IPS-18a (cell line): ENCODE results near the gene SRSF12.
"Not testable (repeated sequence)": the region's sequence is repeated elsewhere in the genome, so short reads cannot be mapped to it uniquely, and the experiment has no call there.

Source experiments
- H3K27ac ChIP-seq: one replicate; pipeline ENCODE4 v1.5.1; 2013; ENCODE audit warnings: low read length
- H3K27me3 ChIP-seq: one replicate; pipeline ENCODE4 v1.6.1; 2013; ENCODE audit warnings: mild to moderate bottlenecking, low read length; ENCODE audit not compliant: control insufficient read depth, insufficient read depth
- H3K36me3 ChIP-seq: one replicate; pipeline ENCODE4 v1.6.1; 2013; ENCODE audit warnings: low read depth, low read length; ENCODE audit not compliant: control insufficient read depth
- H3K4me1 ChIP-seq: one replicate; pipeline ENCODE4 v1.6.1; 2013; ENCODE audit warnings: low read depth, low read length; ENCODE audit not compliant: control insufficient read depth
- H3K4me3 ChIP-seq: one replicate; pipeline ENCODE4 v1.5.1; 2013; ENCODE audit warnings: low read length
- H3K9ac ChIP-seq: one replicate; pipeline ENCODE4 v1.6.1; 2013; ENCODE audit warnings: mild to moderate bottlenecking, low read length, moderate library complexity
- H3K9me3 ChIP-seq: one replicate; pipeline ENCODE4 v1.6.1; 2013; ENCODE audit warnings: low read depth, low read length; ENCODE audit not compliant: control insufficient read depth

SRSF12 gene

DNA sequence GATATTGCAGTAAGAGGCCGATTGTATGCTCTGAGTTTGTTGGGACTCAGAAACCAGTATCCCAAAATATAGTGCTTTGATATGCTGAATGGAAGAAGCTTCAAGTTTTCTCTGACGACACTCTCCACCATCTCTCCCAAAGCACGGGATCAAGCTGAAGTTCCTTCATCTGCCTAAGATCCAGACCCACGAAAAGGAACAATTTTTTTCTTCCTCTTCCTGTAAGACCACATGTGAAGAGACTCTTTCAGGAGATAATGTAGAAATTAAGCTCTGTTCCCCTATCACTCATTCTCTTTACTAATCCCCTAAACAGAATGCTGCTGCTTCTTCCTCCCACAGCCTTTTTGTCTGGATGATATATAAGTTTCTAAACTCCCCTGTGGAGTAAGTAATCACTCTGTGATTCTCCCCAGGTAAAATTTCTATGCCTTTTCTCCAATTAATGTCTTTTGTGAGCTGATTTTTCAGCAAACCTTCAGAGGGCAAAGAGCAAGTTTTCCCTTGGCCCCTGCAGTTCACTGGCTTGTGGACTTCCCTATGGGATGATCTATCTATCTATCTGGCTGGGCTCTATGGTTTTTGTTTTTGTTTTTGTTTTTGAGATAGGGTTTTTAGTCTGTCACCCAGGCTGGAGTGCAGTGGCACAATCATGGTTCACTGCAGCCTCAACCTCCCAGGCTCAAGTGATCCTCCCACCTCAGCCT, 50.8 kb downstream of the SRSF12 start:
- no peak overlapping the region for H3K9ac ChIP-seq
- no peaks in the 10 kb centered on the region for H3K4me1 ChIP-seq
- no peaks in the 10 kb centered on the region for H3K27me3 ChIP-seq
- no peaks in the 10 kb centered on the region for H3K9me3 ChIP-seq
- no peak overlapping the region for H3K4me3 ChIP-seq
- H3K36me3 ChIP-seq, result no peaks in the 10 kb centered on the region
- H3K27ac ChIP-seq, result no peak overlapping the region

DNA sequence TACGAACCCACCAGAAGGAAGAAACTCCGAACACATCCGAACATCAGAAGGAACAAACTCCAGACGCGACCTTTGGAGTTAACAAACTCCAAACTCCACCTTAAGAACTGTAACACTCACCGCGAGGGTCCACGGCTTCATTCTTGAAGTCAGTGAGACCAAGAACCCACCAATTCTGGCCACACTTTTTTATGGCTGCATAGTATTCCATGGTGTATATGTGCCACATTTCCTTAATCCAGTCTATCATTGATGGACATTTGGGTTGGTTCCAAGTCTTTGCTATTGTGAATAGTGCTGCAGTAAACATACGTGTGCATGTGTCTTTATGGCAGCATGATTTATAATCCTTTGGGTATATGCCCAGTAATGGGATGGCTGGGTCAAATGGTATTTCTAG, 51.8 kb downstream of the SRSF12 start:
- not testable (repeated sequence) for H3K9me3 ChIP-seq, H3K36me3 ChIP-seq, H3K9ac ChIP-seq, H3K4me1 ChIP-seq, H3K4me3 ChIP-seq, H3K27me3 ChIP-seq, H3K27ac ChIP-seq

DNA sequence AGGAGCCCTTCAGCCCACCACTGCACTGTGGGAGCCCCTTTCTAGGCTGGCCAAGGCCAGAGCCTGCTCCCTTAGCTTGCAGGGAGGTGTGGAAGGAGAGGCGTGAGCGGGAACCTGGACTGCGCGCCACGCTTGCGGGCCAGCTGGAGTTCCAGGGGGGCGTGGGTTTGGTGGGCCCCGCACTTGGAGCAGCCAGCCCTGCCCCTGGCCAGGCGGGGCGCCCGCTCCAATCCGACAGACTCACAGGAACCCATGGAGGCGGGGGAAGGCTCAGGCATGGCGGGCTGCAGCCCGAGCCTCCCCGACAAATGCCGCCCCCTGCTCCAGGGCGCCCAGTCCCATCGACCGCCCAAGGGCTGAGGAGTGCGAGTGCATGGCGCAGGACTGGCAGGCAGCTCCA, 52.9 kb downstream of the SRSF12 start:
- not testable (repeated sequence) for H3K36me3 ChIP-seq, H3K4me3 ChIP-seq

DNA sequence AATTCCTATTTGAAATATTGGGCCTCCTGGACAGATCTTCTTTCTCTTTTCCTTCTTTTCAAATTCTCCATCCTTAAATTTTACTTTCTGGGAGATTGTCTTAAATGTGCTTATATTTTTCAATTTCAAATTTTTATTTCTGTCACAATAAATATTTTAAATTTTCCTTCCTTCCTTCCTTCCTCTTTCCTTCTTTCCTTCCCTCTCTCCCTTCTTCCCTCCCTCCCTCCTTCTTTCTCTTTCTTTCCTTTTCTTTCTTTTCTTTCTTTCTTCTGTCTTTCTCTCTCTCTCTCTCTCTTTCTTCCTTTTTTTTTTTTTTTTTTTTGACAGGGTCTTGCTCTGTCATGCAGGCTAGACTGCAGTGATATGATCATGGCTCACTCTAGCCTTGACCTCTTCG, 54.0 kb downstream of the SRSF12 start:
- Histone ChIP-seq H3K4me3 (no peak overlapping the region), H3K9me3 (no peaks in the 10 kb centered on the region), H3K36me3 (no peaks in the 10 kb centered on the region), H3K4me1 (no peaks in the 10 kb centered on the region), H3K27ac (no peak overlapping the region), H3K27me3 (no peaks in the 10 kb centered on the region), H3K9ac (no peak overlapping the region)

More for the DNA sequence above, 52.9 kb downstream of the SRSF12 start:
- H3K4me1 ChIP-seq, H3K9me3 ChIP-seq, H3K27me3 ChIP-seq, H3K9ac ChIP-seq, H3K27ac ChIP-seq: not testable (repeated sequence)

DNA sequence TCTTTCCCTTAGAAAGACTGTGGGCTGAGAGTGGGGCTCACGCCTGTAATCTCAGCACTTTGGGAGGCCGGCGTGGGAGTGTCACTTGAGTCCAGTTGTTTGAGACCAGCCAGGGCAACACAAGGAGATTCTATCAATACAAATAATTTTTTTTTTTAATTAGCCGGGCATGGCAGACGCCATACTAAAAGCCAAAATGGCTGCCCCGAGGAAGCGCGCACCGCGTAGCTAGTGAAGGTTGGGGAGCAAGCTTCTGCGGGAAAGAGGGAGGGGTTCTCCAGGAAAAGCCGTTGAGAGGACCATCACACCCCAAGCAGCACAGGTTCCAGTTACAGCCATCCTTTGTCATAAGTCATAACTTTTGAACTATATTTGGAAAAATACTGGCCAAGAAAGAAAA, 58.6 kb downstream of the SRSF12 start:
- H3K9ac ChIP-seq, result no peak overlapping the region

DNA sequence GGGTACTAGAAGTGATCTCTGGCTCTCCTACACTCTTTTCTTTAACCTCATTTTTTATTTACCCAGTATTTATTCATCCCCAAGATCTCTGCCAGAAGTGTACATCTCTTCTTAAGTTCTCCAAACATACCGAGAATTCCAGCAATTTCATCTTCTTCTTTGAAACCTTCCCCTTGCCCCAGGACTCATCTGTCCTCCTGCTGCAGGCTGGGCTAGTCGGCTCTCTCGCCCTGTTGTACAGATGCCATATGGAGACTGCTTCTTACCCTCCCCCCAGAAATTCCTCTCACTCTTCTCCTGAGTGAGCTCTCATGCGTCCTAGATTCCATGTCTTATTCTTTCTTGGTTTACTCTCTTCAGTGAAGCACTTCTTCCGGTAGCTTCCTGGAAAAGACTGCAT, 59.2 kb downstream of the SRSF12 start:
- no peaks in the 10 kb centered on the region for H3K36me3 ChIP-seq
- no peaks in the 10 kb centered on the region for H3K9me3 ChIP-seq
- H3K4me1 ChIP-seq, result no peaks in the 10 kb centered on the region

More for the DNA sequence above, 58.6 kb downstream of the SRSF12 start:
- H3K27me3 ChIP-seq, result no peaks in the 10 kb centered on the region
- no peak overlapping the region for H3K4me3 ChIP-seq
- no peak overlapping the region for H3K27ac ChIP-seq
- H3K9me3 ChIP-seq, result no peaks in the 10 kb centered on the region
- no peaks in the 10 kb centered on the region for H3K4me1 ChIP-seq
- H3K36me3 ChIP-seq, result no peaks in the 10 kb centered on the region

DNA sequence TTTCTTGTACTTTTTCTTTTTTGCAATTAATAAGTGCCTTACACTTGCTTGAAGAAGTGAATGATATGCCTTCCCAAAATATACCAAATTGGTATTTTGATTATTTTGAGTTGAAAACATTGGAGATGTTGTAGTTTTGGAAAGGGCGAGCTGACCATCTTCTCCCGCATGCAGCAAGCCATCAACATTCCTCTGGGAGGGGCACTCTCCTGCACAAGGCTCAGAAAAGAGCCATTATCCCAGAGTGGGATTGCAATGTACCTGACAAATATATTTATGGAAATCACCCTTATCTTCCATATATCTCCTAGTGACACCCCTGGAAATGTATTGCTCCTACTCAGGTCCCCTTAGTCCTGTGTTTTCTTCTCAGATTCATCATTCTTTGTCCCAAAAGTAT, 60.1 kb downstream of the SRSF12 start:
- Histone ChIP-seq H3K9me3 (no peaks in the 10 kb centered on the region), H3K27ac (no peak overlapping the region), H3K4me3 (no peak overlapping the region), H3K27me3 (no peaks in the 10 kb centered on the region), H3K4me1 (no peaks in the 10 kb centered on the region), H3K9ac (no peak overlapping the region), H3K36me3 (no peaks in the 10 kb centered on the region)

More for the DNA sequence above, 59.2 kb downstream of the SRSF12 start:
- Histone ChIP-seq H3K27ac (no peak overlapping the region), H3K27me3 (no peaks in the 10 kb centered on the region), H3K9ac (no peak overlapping the region), H3K4me3 (no peak overlapping the region)

DNA sequence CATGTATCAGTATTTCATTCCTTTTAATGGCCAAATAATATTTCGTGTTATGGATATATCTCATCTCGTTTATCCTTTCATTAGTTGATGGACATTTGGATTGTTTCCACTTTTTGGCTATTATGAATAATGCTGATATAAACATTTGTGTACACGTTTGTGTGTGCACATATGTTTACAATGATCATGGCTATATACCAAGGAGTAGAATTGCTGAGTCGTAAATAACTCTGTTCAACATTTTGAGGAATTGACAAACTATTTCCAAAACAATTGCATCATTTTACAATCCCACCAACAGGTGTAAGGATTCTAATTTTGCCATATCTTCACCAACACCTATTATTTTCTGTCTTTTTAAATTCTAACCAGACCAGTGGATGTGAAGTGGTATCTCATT, 63.7 kb downstream of the SRSF12 start:
- H3K27ac ChIP-seq, result no peak overlapping the region
- H3K27me3 ChIP-seq, result peaks cover 11% of the 10 kb centered on the region
- no peaks in the 10 kb centered on the region for H3K4me1 ChIP-seq
- no peak overlapping the region for H3K9ac ChIP-seq
- no peaks in the 10 kb centered on the region for H3K9me3 ChIP-seq
- H3K4me3 ChIP-seq, result no peak overlapping the region
- no peaks in the 10 kb centered on the region for H3K36me3 ChIP-seq

DNA sequence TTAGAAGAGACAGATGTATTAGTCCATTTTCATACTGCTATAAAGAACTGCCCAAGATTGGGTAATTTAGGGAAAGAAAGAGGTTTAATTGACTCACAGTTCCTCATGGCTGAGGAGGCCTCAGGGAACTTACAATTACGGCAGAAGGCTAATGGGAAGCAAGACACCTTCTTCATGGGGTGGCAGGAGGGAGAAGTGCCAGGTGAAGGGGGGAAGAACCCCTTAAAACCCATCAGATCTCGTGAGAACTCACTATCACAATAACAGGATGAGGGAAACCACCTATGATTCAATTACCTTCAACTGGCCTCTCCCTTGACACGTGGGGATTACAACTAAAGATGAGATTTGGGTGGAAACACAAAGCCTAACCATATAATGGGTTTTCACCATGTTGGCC, 66.2 kb downstream of the SRSF12 start:
- H3K27me3 ChIP-seq, result peaks cover 11% of the 10 kb centered on the region
- H3K4me3 ChIP-seq, result no peak overlapping the region
- H3K4me1 ChIP-seq, result peaks cover 3% of the 10 kb centered on the region
- H3K36me3 ChIP-seq, result no peaks in the 10 kb centered on the region
- no peak overlapping the region for H3K27ac ChIP-seq
- no peak overlapping the region for H3K9ac ChIP-seq
- no peaks in the 10 kb centered on the region for H3K9me3 ChIP-seq

DNA sequence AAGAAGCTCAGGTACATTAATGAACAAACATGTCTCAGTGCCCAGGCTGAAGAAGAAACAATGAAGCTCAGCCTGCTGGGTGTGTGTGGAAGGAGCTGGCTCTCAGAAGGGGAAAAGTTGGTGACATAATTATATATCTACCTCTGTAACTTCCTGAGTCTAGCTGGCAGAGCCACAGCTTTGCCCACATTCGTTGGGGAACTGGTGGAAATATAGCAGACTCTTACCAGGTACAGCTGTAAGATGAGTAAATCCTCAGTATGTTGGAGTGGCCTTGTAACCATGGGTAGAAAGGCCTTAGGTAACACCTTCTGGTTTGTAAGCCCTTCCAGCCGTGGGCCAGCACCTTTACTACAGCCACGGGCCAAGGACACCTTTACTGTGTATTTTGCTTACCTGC, 67.2 kb downstream of the SRSF12 start:
- Histone ChIP-seq H3K9me3 (no peaks in the 10 kb centered on the region), H3K27ac (no peak overlapping the region)

DNA sequence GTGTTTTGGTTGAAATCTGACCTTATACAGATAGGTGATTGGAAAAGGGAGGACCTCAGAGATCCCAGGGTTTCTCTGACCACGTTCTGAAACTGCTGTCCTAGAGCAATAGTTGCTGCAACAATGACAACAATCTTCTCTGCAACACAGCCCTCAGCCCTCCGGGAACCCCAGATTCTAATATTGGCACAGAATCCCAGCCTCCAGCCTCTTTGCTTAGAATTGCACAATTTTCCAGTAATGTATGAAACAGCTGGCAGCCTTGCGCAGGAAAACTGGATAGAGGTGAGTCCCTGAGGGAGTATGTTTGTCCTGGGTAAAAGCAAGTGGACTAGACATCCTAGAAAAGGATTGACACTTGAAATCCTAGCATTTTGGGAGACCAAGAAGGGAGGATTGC, 67.7 kb downstream of the SRSF12 start:
- Histone ChIP-seq H3K9ac (no peak overlapping the region), H3K9me3 (no peaks in the 10 kb centered on the region), H3K4me3 (no peak overlapping the region), H3K27me3 (peaks cover 11% of the 10 kb centered on the region), H3K27ac (no peak overlapping the region), H3K36me3 (no peaks in the 10 kb centered on the region), H3K4me1 (peaks cover 3% of the 10 kb centered on the region)

More for the DNA sequence above, 67.2 kb downstream of the SRSF12 start:
- Histone ChIP-seq H3K9ac (no peak overlapping the region), H3K4me1 (peaks cover 3% of the 10 kb centered on the region), H3K36me3 (no peaks in the 10 kb centered on the region), H3K4me3 (no peak overlapping the region), H3K27me3 (peaks cover 11% of the 10 kb centered on the region)

DNA sequence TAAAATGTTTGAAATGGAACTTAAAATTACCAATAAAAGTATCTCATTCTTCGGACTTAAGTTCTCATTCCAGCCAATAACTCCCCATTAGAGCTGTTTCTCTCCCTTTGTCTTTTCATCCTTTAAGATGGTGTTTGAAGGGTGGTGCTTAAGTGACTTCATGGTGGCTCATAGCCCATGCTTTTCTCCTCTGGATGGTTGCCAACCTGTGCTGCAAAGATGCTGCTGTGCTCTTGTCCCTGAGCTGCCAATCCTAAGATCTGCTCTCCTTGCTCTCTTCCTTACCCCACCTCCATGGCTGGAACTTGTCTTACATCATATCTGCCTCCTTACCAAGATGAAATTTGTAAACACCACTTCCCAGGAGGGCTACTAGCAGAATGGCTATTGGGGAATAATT, 68.9 kb downstream of the SRSF12 start:
- no peak overlapping the region for H3K9ac ChIP-seq
- H3K36me3 ChIP-seq, result no peaks in the 10 kb centered on the region
- no peak overlapping the region for H3K4me3 ChIP-seq
- H3K4me1 ChIP-seq, result peaks cover 3% of the 10 kb centered on the region
- H3K27me3 ChIP-seq, result peaks cover 11% of the 10 kb centered on the region
- H3K27ac ChIP-seq, result no peak overlapping the region
- no peaks in the 10 kb centered on the region for H3K9me3 ChIP-seq
